Stimulated activated CD8-positive, alpha-beta memory T cell treated with anti-CD3 and anti-CD28 coated beads, Interleukin-7, amount 100 ng/mL, for 48 hours (primary cell): ENCODE data around the gene COL8A2.

Experiments used
- DNase-seq, 2 donors: peaks; one replicate each; pipeline ENCODE4 v3.0.0-alpha.2; 2020; ENCODE audit warnings: low read depth in 1 of 2; ENCODE audit errors: extremely low read depth in 1 of 2

COL8A2 gene

GRCh38 chr1:36076979-36077573 lies 47.9 kb downstream of the COL8A2 start:
- DNase-seq = no peak

- no peak for DNase-seq
Measured at GRCh38 chr1:36070349-36070748, 54.7 kb downstream of the COL8A2 start.

GRCh38 chr1:36068866-36069265 lies 56.2 kb downstream of the COL8A2 start:
- no peak for DNase-seq

GRCh38 chr1:36067871-36068270 lies 57.2 kb downstream of the COL8A2 start:
- DNase-seq = no peak

- DNase-seq = no peak
Measured at GRCh38 chr1:36062315-36062714, 62.7 kb downstream of the COL8A2 start.

- no peak for DNase-seq
Measured at GRCh38 chr1:36055706-36056105, 69.3 kb downstream of the COL8A2 start.

- no peak for DNase-seq
Measured at GRCh38 chr1:36053978-36054377, 71.0 kb downstream of the COL8A2 start.

GRCh38 chr1:36051821-36052220 lies 73.2 kb downstream of the COL8A2 start:
- DNase-seq = no peak
